Neuronal stem cell (in vitro differentiated cells): ENCODE results near the gene RGP1.

ENCODE experiments used
- DNase-seq: peaks from one replicate; pipeline ENCODE4 v3.0.0-alpha.2; 2013; ENCODE audit warnings: low spot score
- H2AFZ ChIP-seq: one replicate; pipeline ENCODE4 v1.6.1; 2013; ENCODE audit warnings: mild to moderate bottlenecking, low read length, inconsistent platforms
- H2AK5ac ChIP-seq: 2 replicates; pipeline ENCODE4 v1.6.1; 2013; ENCODE audit warnings: low read depth, mild to moderate bottlenecking, inconsistent platforms, low read length, moderate library complexity, mixed read lengths
- H2BK120ac ChIP-seq: 2 replicates; pipeline ENCODE4 v1.6.1; 2013; ENCODE audit warnings: low read depth, mild to moderate bottlenecking, inconsistent platforms, low read length, moderate library complexity, mixed read lengths
- H2BK12ac ChIP-seq: one replicate; pipeline ENCODE4 v1.6.1; 2013; ENCODE audit warnings: low read length, inconsistent platforms
- H2BK15ac ChIP-seq: 2 replicates; pipeline ENCODE4 v1.6.1; 2013; ENCODE audit warnings: mild to moderate bottlenecking, low read length, inconsistent platforms, mixed read lengths
- H2BK5ac ChIP-seq: one replicate; pipeline ENCODE4 v1.6.1; 2013; ENCODE audit warnings: inconsistent platforms, mild to moderate bottlenecking, low read length, moderate library complexity
- H3K14ac ChIP-seq: one replicate; pipeline ENCODE4 v1.6.1; 2013; ENCODE audit warnings: low read length, inconsistent platforms
- H3K18ac ChIP-seq: 2 replicates; pipeline ENCODE4 v1.6.1; 2013; ENCODE audit warnings: low read length, inconsistent platforms
- H3K23ac ChIP-seq: 2 replicates; pipeline ENCODE4 v1.6.1; 2013; ENCODE audit warnings: low read depth, mild to moderate bottlenecking, mixed read lengths, low read length, inconsistent platforms; ENCODE audit not compliant: poor library complexity
- H3K27ac ChIP-seq: replicated peaks from 3 replicates; pipeline ENCODE4 v1.5.1; 2013; ENCODE audit warnings: low read length, inconsistent platforms
- H3K27me3 ChIP-seq, 3 experiments: 2 replicates each; pipeline ENCODE4 v1.6.1; 2013; ENCODE audit warnings: low read length in 3 of 3, mild to moderate bottlenecking in 2 of 3, inconsistent platforms in 1 of 3, low read depth in 1 of 3, mixed read lengths in 1 of 3, moderate library complexity in 1 of 3; ENCODE audit not compliant: control insufficient read depth in 3 of 3, insufficient read depth in 3 of 3
- H3K36me3 ChIP-seq, 2 donors: replicated peaks in 1 of 2; 2 replicates each; pipeline ENCODE4 v1.6.1; 2013; ENCODE audit warnings: low read length in 2 of 2; ENCODE audit not compliant: control insufficient read depth in 2 of 2, insufficient read depth in 2 of 2
- H3K4ac ChIP-seq: 2 replicates; pipeline ENCODE4 v1.6.1; 2013; ENCODE audit warnings: inconsistent platforms, mild to moderate bottlenecking, low read length, moderate library complexity
- H3K4me1 ChIP-seq, 2 donors: 1 replicate in 1 of 2; 2 replicates in 1 of 2; pipeline ENCODE4 v1.6.1; 2013; ENCODE audit warnings: low read length in 2 of 2, low read depth in 1 of 2; ENCODE audit not compliant: control insufficient read depth in 2 of 2, insufficient read depth in 1 of 2
- H3K4me2 ChIP-seq: one replicate; pipeline ENCODE4 v1.6.1; 2013; ENCODE audit warnings: mild to moderate bottlenecking, low read length, inconsistent platforms; ENCODE audit not compliant: insufficient read depth, poor library complexity, severe bottlenecking
- H3K4me3 ChIP-seq, 2 donors: 2 replicates each; pipeline ENCODE4 v1.5.1; 2013; ENCODE audit warnings: low read length in 2 of 2, mild to moderate bottlenecking in 2 of 2, inconsistent platforms in 1 of 2, moderate library complexity in 1 of 2
- H3K79me1 ChIP-seq: one replicate; pipeline ENCODE4 v1.6.1; 2013; ENCODE audit warnings: low read depth, mild to moderate bottlenecking, inconsistent platforms, low read length, moderate library complexity
- H3K9ac ChIP-seq: one replicate; pipeline ENCODE4 v1.6.1; 2013; ENCODE audit warnings: mild to moderate bottlenecking, low read depth, low read length, inconsistent platforms; ENCODE audit not compliant: poor library complexity
- H3K9me3 ChIP-seq, 2 donors: replicated peaks in 1 of 2; 2 replicates each; pipeline versions ENCODE3 to v1.6.1; 2013; ENCODE audit warnings: low read length in 2 of 2, mild to moderate bottlenecking in 2 of 2, inconsistent platforms in 1 of 2, low read depth in 1 of 2, mixed read lengths in 1 of 2, moderate library complexity in 1 of 2; ENCODE audit not compliant: control insufficient read depth in 2 of 2, insufficient read depth in 1 of 2
- H4K8ac ChIP-seq: one replicate; pipeline ENCODE4 v1.6.1; 2013; ENCODE audit warnings: low read depth, mild to moderate bottlenecking, inconsistent platforms, low read length, moderate library complexity
- H4K91ac ChIP-seq: one replicate; pipeline ENCODE4 v1.6.1; 2013; ENCODE audit warnings: low read length, low read depth, mild to moderate bottlenecking, inconsistent platforms; ENCODE audit not compliant: poor library complexity
- WGBS, 2 donors: extraction: QIAGEN DNeasy Blood & Tissue Kit; methylation state at CpG; one replicate each; pipeline ENCODE4 v1.1.7; 2013; ENCODE audit warnings: missing lambda C conversion rate in 2 of 2, mixed read lengths in 1 of 2; ENCODE audit not compliant: insufficient read length in 2 of 2, insufficient replicate concordance in 1 of 2; ENCODE audit errors: extremely low coverage in 2 of 2; 5-methylcytosine and 5-hydroxymethylcytosine counted together

RGP1 gene

GRCh38 chr9:35713578-35713977 lies 35.5 kb upstream of the RGP1 start:
- Histone ChIP-seq H3K36me3 (peaks cover 70 to 94% of the 10 kb centered on the region in 2 donors), H3K27ac (no peak overlapping the region), H3K27me3 (no peaks in the 10 kb centered on the region), H3K9ac (no peak overlapping the region), H2BK5ac (no peak overlapping the region), H3K79me1 (peaks cover 2% of the 10 kb centered on the region), H2BK120ac (no peak overlapping the region), H3K14ac (no peak overlapping the region), H3K4me2 (no peak overlapping the region), H2BK12ac (no peak overlapping the region), H4K8ac (no peak overlapping the region), H3K23ac (no peak overlapping the region), H2AFZ (no peak overlapping the region), H3K9me3 (no peaks in the 10 kb centered on the region), H3K4ac (no peak overlapping the region), H4K91ac (no peak overlapping the region), H2BK15ac (no peak overlapping the region), H3K18ac (no peak overlapping the region), H3K4me1 (no peaks in the 10 kb centered on the region), H3K4me3 (no peak overlapping the region), H2AK5ac (no peak overlapping the region)
- no CpG with 5 or more reads among the region's 3 CpGs for WGBS, 2 donors
- DNase-seq = no peak

GRCh38 chr9:35714123-35714522 lies 35.0 kb upstream of the RGP1 start:
- no peaks in the 10 kb centered on the region for H3K9me3 ChIP-seq
- no peak overlapping the region for H3K27ac ChIP-seq
- H4K91ac ChIP-seq = no peak overlapping the region
- H3K27me3 ChIP-seq = no peaks in the 10 kb centered on the region
- no peak overlapping the region for H3K14ac ChIP-seq
- H2AFZ ChIP-seq = no peak overlapping the region
- no peak overlapping the region for H3K4ac ChIP-seq
- peaks cover 75 to 94% of the 10 kb centered on the region in 2 donors for H3K36me3 ChIP-seq
- H3K18ac ChIP-seq = no peak overlapping the region
- no CpG with 5 or more reads among the region's 6 CpGs for WGBS, 2 donors
- no peak overlapping the region for H4K8ac ChIP-seq
- H3K4me3 ChIP-seq = no peak overlapping the region
- H3K4me1 ChIP-seq = no peaks in the 10 kb centered on the region
- no peak overlapping the region for H2BK120ac ChIP-seq
- H3K79me1 ChIP-seq = peaks cover 2% of the 10 kb centered on the region
- H2BK12ac ChIP-seq = no peak overlapping the region
- no peak overlapping the region for H2AK5ac ChIP-seq
- H2BK15ac ChIP-seq = no peak overlapping the region
- DNase-seq = no peak
- H3K23ac ChIP-seq = no peak overlapping the region
- no peak overlapping the region for H3K9ac ChIP-seq
- H3K4me2 ChIP-seq = no peak overlapping the region
- no peak overlapping the region for H2BK5ac ChIP-seq

GRCh38 chr9:35714579-35715252 lies 34.4 kb upstream of the RGP1 start:
- peaks cover 2% of the 10 kb centered on the region for H3K79me1 ChIP-seq
- H2BK5ac ChIP-seq = no peak overlapping the region
- no peak overlapping the region for H3K4ac ChIP-seq
- no peak overlapping the region for H3K14ac ChIP-seq
- no peak overlapping the region for H2BK15ac ChIP-seq
- H3K4me3 ChIP-seq = no peak overlapping the region
- WGBS, 2 donors = no CpG with 5 or more reads among the region's 13 CpGs
- H3K27ac ChIP-seq = no peak overlapping the region
- no peaks in the 10 kb centered on the region for H3K4me1 ChIP-seq
- no peak overlapping the region for H3K9ac ChIP-seq
- H3K27me3 ChIP-seq = no peaks in the 10 kb centered on the region
- no peak overlapping the region for H2AFZ ChIP-seq
- no peaks in the 10 kb centered on the region for H3K9me3 ChIP-seq
- no peak overlapping the region for H3K4me2 ChIP-seq
- no peak overlapping the region for H4K91ac ChIP-seq
- H2AK5ac ChIP-seq = no peak overlapping the region
- H3K36me3 ChIP-seq = peaks cover 80 to 96% of the 10 kb centered on the region in 2 donors
- H2BK120ac ChIP-seq = no peak overlapping the region
- H3K23ac ChIP-seq = peak overlapping the region; percentile 2
- H2BK12ac ChIP-seq = no peak overlapping the region
- DNase-seq = no peak
- no peak overlapping the region for H4K8ac ChIP-seq
- no peak overlapping the region for H3K18ac ChIP-seq

GRCh38 chr9:35716230-35716629 lies 32.9 kb upstream of the RGP1 start:
- Histone ChIP-seq H3K9me3 (no peaks in the 10 kb centered on the region), H3K23ac (no peak overlapping the region), H3K27ac (no peak overlapping the region), H2BK5ac (no peak overlapping the region), H3K9ac (no peak overlapping the region), H2BK12ac (no peak overlapping the region), H3K36me3 (peaks cover 78 to 98% of the 10 kb centered on the region in 2 donors), H3K14ac (no peak overlapping the region), H3K27me3 (no peaks in the 10 kb centered on the region), H3K4me1 (no peaks in the 10 kb centered on the region), H2AK5ac (no peak overlapping the region), H2AFZ (no peak overlapping the region), H4K91ac (no peak overlapping the region), H2BK120ac (no peak overlapping the region), H2BK15ac (no peak overlapping the region), H3K4ac (no peak overlapping the region), H3K4me2 (no peak overlapping the region), H4K8ac (no peak overlapping the region), H3K18ac (no peak overlapping the region), H3K4me3 (no peak overlapping the region), H3K79me1 (peaks cover 2% of the 10 kb centered on the region)
- WGBS, 2 donors = no CpG with 5 or more reads among the region's 4 CpGs
- DNase-seq = no peak
